A549 (cell line): Measurements from ENCODE around the gene COL15A1. TPM values are rescaled to one million over a fixed set of nuclear protein-coding genes. Genes with fewer than 3 reads are reported as not detected.

Experiments used
- ATAC-seq, 2 experiments: fragments of 200-7000 bp in 1 of 2; fragments of >200 bp in 1 of 2; cut with Nextera tagmentation in 1 of 2; cut with Tn5 transposase in 1 of 2; 3 replicates each; pipeline versions ENCODE4 v1.8.0 to v1.9.1; 2018 to 2020; ENCODE audit warnings: mild to moderate bottlenecking in 1 of 2, moderate library complexity in 1 of 2
- CTCF ChIA-PET: fragments of 300-600 bp; sonication (Branson Sonifier 250); formaldehyde crosslinking; extraction: SDS; loops from one replicate; lab custom pipeline; 2021; ENCODE audit warnings: antibody characterized with exemption, inconsistent platforms; lab: Yijun Ruan, JAX
- POLR2A ChIA-PET: fragments of 350-600 bp; formaldehyde crosslinking; extraction: SDS; loops from one replicate; lab custom pipeline; 2021; ENCODE audit warnings: antibody characterized with exemption, inconsistent platforms; lab: Yijun Ruan, JAX
- DNase-seq, 2 experiments: peaks; one replicate each; pipeline versions ENCODE4 v3.0.0 to v3.0.0-alpha.2; 2011 to 2016; ENCODE audit warnings: low read depth in 1 of 2, low spot score in 1 of 2
- FAIRE-seq: peaks from 2 replicates; lab custom pipeline; 2011; peaks lifted over from hg19 to GRCh38; lab: Jason Lieb, UNC
- H3K27ac ChIP-seq, 2 experiments: fragments of >200 bp; sonication (Bioruptor Twin); formaldehyde crosslinking; 3 replicates each; pipeline ENCODE4 v1.5.1; 2016 to 2017
- H3K4me1 ChIP-seq: fragments of >200 bp; sonication (Bioruptor Twin); formaldehyde crosslinking; 3 replicates; pipeline ENCODE4 v1.6.1; 2016
- H3K4me2 ChIP-seq: fragments of >200 bp; sonication (Bioruptor Twin); formaldehyde crosslinking; 3 replicates; pipeline ENCODE4 v1.6.1; 2016
- H3K4me3 ChIP-seq: fragments of >200 bp; sonication (Bioruptor Twin); formaldehyde crosslinking; 3 replicates; pipeline ENCODE4 v1.5.1; 2016
- H3K9me3 ChIP-seq: fragments of >200 bp; sonication (Bioruptor Twin); formaldehyde crosslinking; 3 replicates; pipeline ENCODE4 v1.6.1; 2016
- CBX2 ChIP-seq: fragments of 200-600 bp; sonication (generic); IDR thresholded peaks from 2 replicates; pipeline ENCODE4 v1.6.1; 2016; ENCODE audit warnings: low read depth, mild to moderate bottlenecking, borderline replicate concordance
- CTCF ChIP-seq: fragments of >200 bp; sonication (Bioruptor Twin); formaldehyde crosslinking; IDR thresholded peaks from 3 replicates; pipeline ENCODE4 v1.5.1; 2016
- E2F6 ChIP-seq: IDR thresholded peaks from 2 replicates; pipeline ENCODE4 v1.6.1; 2012; ENCODE audit warnings: low read depth, borderline replicate concordance
- FOSL2 ChIP-seq, 2 experiments: fragments of 450-650 bp in 1 of 2; fragments of >200 bp in 1 of 2; sonication (Bioruptor Twin) in 1 of 2; formaldehyde crosslinking; IDR thresholded peaks; 2 replicates each; pipeline versions ENCODE4 v1.5.0 to v1.6.1; 2016 to 2020; ENCODE audit warnings: mild to moderate bottlenecking in 1 of 2, moderate library complexity in 1 of 2
- HEYL ChIP-seq: fragments of 250-450 bp; sonication (Bioruptor Pico); IDR thresholded peaks from 2 replicates; pipeline ENCODE4 v1.8.0; 2021; ENCODE audit warnings: mild to moderate bottlenecking, moderate library complexity
- JUNB ChIP-seq: fragments of >200 bp; sonication (Bioruptor Twin); formaldehyde crosslinking; IDR thresholded peaks from 2 replicates; pipeline ENCODE4 v1.6.1; 2016
- MAFK ChIP-seq: fragments of 450-650 bp; IDR thresholded peaks from 2 replicates; pipeline ENCODE4 v1.6.1; 2014; ENCODE audit not compliant: partially characterized antibody
- MAZ ChIP-seq: fragments of 150-350 bp; IDR thresholded peaks from 2 replicates; pipeline ENCODE4 v1.6.1; 2014; ENCODE audit warnings: antibody characterized with exemption, low read depth, low read length, borderline replicate concordance
- NR3C1 ChIP-seq: fragments of >200 bp; sonication (Bioruptor Twin); formaldehyde crosslinking; IDR thresholded peaks from 3 replicates; pipeline ENCODE4 v1.6.1; 2017
- POLR2A ChIP-seq: IDR thresholded peaks from 2 replicates; pipeline ENCODE4 v1.6.1; 2012; ENCODE audit warnings: mild to moderate bottlenecking, low read length
- RAD21 ChIP-seq, 2 experiments: fragments of >200 bp in 1 of 2; sonication (Bioruptor Twin) in 1 of 2; formaldehyde crosslinking in 1 of 2; IDR thresholded peaks in 1 of 2; conservative IDR thresholded peaks in 1 of 2; 2 replicates in 1 of 2; 3 replicates in 1 of 2; pipeline ENCODE4 v1.6.1; 2012 to 2018; ENCODE audit warnings: inconsistent platforms in 1 of 2
- RCOR1 ChIP-seq: fragments of 150-350 bp; IDR thresholded peaks from 2 replicates; pipeline ENCODE4 v1.6.1; 2014; ENCODE audit warnings: antibody characterized with exemption, low read length, low read depth
- REST ChIP-seq: fragments of 200-600 bp; sonication (generic); IDR thresholded peaks from 2 replicates; pipeline ENCODE4 v1.6.1; 2016; ENCODE audit warnings: antibody characterized with exemption, mild to moderate bottlenecking, moderate library complexity
- SMC3 ChIP-seq: fragments of >200 bp; sonication (Bioruptor Twin); formaldehyde crosslinking; IDR thresholded peaks from 3 replicates; pipeline ENCODE4 v1.6.1; 2018; ENCODE audit warnings: inconsistent platforms
- ZNF302 ChIP-seq: fragments of 250-450 bp; sonication (Bioruptor Pico); IDR thresholded peaks from 2 replicates; pipeline ENCODE4 v1.9.0; 2021; ENCODE audit warnings: inconsistent platforms, mild to moderate bottlenecking, moderate library complexity
- ZSCAN20 ChIP-seq: fragments of 250-450 bp; sonication (Bioruptor Pico); IDR thresholded peaks from 2 replicates; pipeline ENCODE4 v1.8.0; 2022; ENCODE audit warnings: mild to moderate bottlenecking, moderate library complexity
- whole genome bisulfite sequencing: methylation state at CpG from one replicate; pipeline ENCODE4 v1.1.6; 2017; ENCODE audit errors: missing lambda C conversion rate; 5-methylcytosine and 5-hydroxymethylcytosine counted together
- polyA plus RNA-seq, 4 experiments: library from polyadenylated mRNA; depleted of rRNA in 3 of 4; stranded (reverse); fragments of >200 nt; fragmentation: RNase III in 1 of 4; extraction: RNeasy Plus Mini Kit Qiagen cat#74134 plus additional on column Dnase treatment in 1 of 4; gene quantifications; 2 replicates in 3 of 4; 3 replicates in 1 of 4; pipeline ENCODE4 v1.2.3, GENCODE V29; 2011 to 2017

Gene COL15A1
- polyA plus RNA-seq, 2 of the 4 experiments (the other 2 are of a cell fraction): 0.09 to 0.12 TPM

GRCh38 chr9:99113414-99114048, 169.8 kb downstream of the COL15A1 start (continued):
- no peak for TF ChIP-seq CTCF
- no peak for TF ChIP-seq REST
- TF ChIP-seq POLR2A: no peak

GRCh38 chr9:99114049-99114440, 170.3 kb downstream of the COL15A1 start:
- Histone ChIP-seq H3K4me1 (peaks cover 13% of the 10 kb centered on the region; the same call in 2 of the 3 replicates), H3K9me3 (no peaks in the 10 kb centered on the region), H3K27ac (no peak overlapping the region), H3K4me3 (no peak overlapping the region), H3K4me2 (no peak overlapping the region)
- CTCF ChIA-PET: interaction anchor here (1.0 to 1.8 kb wide), 5 partner anchors 11 to 266 kb away, joined by 3 to 4 read pairs (median 3); no protein-coding TSS in a partner anchor
- FAIRE-seq (no peak), DNase-seq (no peak), ATAC-seq (no peak)
- WGBS: 86% methylated on average over 3 of the region's 3 CpGs
- TF ChIP-seq NR3C1: no peak
- POLR2A ChIA-PET: interaction anchor here (1.2 kb wide), 1 partner anchor 9 kb away, joined by 3 read pairs; no protein-coding TSS in a partner anchor

- FAIRE-seq (no peak), DNase-seq (no peak), ATAC-seq (no peak)
- Histone ChIP-seq H3K4me1 (peaks cover 13% of the 10 kb centered on the region; the same call in 2 of the 3 replicates), H3K4me2 (no peak overlapping the region), H3K9me3 (no peaks in the 10 kb centered on the region), H3K4me3 (no peak overlapping the region), H3K27ac (no peak overlapping the region)
- WGBS: 81% methylated on average over 6 of the region's 6 CpGs
- ChIA-PET POLR2A (no interaction called here), CTCF (interaction anchor here (1.4 to 1.8 kb wide), 2 partner anchors 25 to 115 kb away, joined by 3 to 4 read pairs; no protein-coding TSS in a partner anchor)
- TF ChIP-seq MAFK (no peak), HEYL (no peak), ZSCAN20 (CRISPR knock-in tag) (no peak), JUNB (no peak), CBX2 (no peak), FOSL2 (IDR thresholded peaks at IDR 0.05) (no peak), FOSL2 (CRISPR knock-in tag; IDR thresholded peaks at IDR 0.05) (no peak), RAD21 (conservative IDR thresholded peaks at IDR 0.05 in 1 of 2, IDR thresholded peaks at IDR 0.05 in 1 of 2) (no peak), MAZ (no peak), ZNF302 (CRISPR knock-in tag) (no peak), E2F6 (no peak), RCOR1 (no peak), SMC3 (no peak)
Observed at GRCh38 chr9:99114846-99115500, 171.3 kb downstream of the COL15A1 start.
